ENCODE measurements around the gene KMT2D.

KMT2D gene

DNA sequence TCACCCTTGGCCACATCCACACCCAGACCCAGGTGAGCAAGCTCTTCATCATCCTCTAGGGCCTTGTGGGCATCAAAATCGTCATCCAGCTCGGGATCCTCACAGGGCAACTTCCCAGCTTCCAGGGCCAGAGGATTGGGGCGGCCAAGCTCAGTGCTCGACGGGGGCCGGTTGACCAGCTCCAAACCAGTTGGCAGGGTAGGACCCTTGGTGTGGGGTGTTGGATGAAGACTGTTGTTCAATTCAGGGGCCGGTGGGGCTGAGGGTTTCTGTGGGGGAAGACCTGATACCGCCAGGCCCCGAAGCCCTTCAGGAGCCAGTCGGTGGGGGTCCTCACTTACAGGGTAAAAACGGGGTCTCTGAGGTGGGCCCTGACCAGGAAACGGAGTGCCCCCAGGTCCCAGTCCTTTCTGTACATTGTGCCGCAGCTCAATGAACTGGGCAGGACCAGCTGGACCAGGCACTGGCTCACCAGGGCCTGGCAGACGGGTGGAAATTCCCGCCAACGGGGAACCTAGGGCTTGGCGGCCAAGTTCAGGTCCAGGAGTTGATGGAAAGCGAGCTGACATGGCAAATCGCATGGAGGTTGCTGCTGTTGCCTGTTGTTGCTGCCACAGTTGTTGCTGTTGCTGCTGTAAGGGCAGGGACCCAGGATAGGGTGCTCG lies 22.2 kb downstream of the KMT2D start:
- in situ Hi-C loops (cut with MboI; ENCODE audit: low sequenced_read_pairs) = no loop called here

DNA sequence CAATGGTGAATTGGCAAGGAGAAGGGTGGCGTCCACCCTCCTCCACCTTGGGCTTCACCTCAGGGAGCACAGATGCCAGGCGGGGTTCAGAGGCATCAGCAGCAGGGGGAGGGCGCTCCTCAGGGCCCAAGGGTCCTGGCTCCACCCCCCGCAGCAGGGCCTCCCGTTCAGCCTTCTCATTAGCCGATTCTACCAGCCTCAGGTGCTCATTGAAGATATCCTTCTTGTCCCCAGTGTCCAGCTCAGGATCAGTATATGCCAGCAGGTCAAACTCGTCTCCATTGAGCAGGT lies 22.7 kb downstream of the KMT2D start:
- in situ Hi-C loops (cut with MboI; ENCODE audit: low sequenced_read_pairs) = no loop called here

- in situ Hi-C loops (cut with MboI; ENCODE audit: low sequenced_read_pairs) = no loop called here
These were observed 23.3 kb downstream of the KMT2D start for GRCh38 chr12:49037111-49037946.

DNA sequence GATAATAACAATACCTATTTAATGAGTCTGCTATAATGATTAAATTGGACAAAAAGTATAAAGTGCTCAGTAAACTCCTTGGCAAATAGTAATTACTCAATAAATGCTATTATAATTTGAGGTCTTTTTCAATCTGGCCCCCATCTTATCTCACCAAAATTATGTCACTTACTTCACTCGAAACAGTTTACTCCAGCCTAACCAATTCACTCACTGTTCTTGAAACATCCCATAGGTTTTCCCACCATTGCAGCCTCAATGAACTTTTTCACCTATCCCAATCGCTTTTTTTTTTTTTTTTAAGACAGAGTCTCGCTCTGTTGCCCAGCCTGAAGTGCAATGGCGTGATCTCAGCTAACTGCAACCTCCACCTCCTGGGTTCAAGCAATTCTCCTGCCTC lies 24.6 kb downstream of the KMT2D start:
- in situ Hi-C loops (cut with MboI; ENCODE audit: low sequenced_read_pairs) = no loop called here

DNA sequence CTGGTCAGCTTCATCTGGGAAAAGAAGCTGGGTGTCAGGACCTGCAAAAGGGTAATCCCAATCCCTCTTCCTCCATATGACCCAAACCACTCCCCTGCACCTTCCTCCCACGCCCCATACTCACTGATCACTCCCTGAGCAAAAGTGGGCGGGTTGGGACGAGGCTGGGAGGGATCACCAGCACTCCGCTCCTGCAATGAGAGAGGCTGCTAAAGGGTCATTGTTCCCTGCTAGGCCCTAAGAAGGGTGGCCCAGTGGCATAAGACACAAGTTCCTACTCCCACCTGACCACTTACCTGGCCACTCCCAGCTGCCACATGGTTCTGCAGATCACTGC lies 26.3 kb downstream of the KMT2D start:
- in situ Hi-C loops (cut with MboI; ENCODE audit: low sequenced_read_pairs) = no loop called here

DNA sequence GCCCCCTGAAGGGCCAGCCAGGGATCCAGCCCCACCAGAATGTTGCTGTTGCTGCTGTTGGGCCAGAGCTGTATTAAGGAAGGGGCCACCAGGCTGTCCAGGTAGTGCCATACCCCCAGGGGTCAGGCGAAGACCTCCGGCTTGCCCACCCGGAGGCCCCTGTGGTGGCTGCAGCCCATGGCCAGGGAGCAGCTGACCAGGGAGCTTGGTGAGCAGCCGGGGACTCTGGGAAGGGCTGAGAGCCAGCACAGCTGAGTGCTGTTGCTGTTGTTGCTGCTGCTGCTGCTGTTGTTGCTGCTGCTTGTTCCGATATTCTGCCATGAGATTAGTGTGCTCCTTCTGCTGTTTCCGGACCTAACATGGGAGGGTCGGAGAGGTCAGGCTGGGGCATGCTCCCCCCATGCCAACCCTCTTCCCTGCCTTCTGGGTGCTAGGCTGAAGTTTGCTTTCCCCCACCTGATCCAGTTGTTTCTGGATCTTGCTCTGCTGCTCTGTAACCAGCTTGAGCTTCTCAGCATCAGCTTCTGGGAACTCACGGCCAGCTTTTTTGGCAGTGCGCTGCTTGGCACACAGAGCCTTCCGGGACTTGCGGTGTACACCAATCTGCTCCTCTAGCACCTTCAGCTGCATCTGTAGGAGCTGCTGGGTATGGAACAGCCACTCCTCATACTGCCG lies 26.8 kb downstream of the KMT2D start:
- in situ Hi-C loops (cut with MboI; ENCODE audit: low sequenced_read_pairs) = no loop called here

- in situ Hi-C loops (cut with MboI; ENCODE audit: low sequenced_read_pairs) = no loop called here
These were observed 27.7 kb downstream of the KMT2D start for GRCh38 chr12:49032679-49033447.

- in situ Hi-C loops (cut with MboI; ENCODE audit: low sequenced_read_pairs) = no loop called here
These were observed 28.3 kb downstream of the KMT2D start for GRCh38 chr12:49032276-49032675.

DNA sequence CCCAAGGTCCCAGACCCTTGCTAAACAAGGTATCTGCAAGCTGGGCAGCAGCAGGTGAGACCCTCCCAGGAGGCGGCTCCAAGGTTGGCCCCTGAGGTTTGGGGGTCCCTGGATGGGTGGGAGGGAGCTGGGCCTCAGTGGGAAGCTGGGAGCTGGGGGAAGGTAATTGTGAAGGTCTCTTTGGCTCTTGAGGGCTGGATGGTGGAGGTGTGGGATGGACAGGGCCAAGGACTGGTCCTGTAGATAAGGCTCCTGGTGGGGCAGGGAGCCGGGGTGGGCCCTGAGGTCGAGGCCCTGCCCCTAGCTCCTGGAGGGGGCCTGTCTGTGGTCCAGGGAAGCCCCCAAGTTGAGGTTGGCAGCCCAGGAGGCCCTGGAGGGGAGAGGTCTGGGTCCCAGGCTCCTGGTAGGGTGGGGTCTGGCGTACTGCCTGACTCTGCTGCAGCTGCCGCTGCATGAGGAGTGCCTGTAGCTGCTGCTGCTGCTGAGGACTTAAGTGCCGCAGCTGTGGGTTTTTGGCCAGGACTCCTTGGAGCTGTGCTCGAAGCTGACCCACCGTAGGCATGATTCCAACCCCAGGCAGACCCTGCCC lies 28.9 kb downstream of the KMT2D start:
- in situ Hi-C loops (cut with MboI; ENCODE audit: low sequenced_read_pairs) = no loop called here

GRCh38 chr12:49030714-49031572 lies 29.7 kb downstream of the KMT2D start:
- in situ Hi-C loops (cut with MboI; ENCODE audit: low sequenced_read_pairs) = no loop called here

GRCh38 chr12:49030119-49030518 lies 30.5 kb downstream of the KMT2D start:
- in situ Hi-C loops (cut with MboI; ENCODE audit: low sequenced_read_pairs) = no loop called here

- in situ Hi-C loops (cut with MboI; ENCODE audit: low sequenced_read_pairs) = no loop called here
These were observed 31.8 kb downstream of the KMT2D start for GRCh38 chr12:49028666-49029275.

GRCh38 chr12:49027846-49028555 lies 32.6 kb downstream of the KMT2D start:
- in situ Hi-C loops (cut with MboI; ENCODE audit: low sequenced_read_pairs) = no loop called here

GRCh38 chr12:49026678-49027480 lies 33.7 kb downstream of the KMT2D start:
- in situ Hi-C loops (cut with MboI; ENCODE audit: low sequenced_read_pairs) = no loop called here

DNA sequence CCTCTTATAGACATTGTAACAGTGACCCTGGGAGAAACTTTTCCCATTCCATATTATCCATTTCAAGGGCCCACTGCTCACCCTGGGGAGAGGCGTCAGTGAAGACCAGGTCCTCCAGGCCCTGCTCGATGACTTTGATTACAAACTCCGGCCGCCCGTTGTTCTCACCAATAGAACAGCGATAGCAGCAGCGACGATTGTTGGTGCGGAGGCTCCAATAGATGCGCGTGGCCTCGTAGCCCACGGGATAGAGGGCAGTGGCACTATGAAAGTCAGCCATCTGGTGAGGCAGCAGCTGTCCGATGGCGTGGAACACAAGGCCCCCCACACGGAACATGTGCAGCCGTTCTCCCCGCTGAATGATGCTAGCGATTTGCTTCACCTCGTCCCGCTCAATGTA lies 34.5 kb downstream of the KMT2D start:
- in situ Hi-C loops (cut with MboI; ENCODE audit: low sequenced_read_pairs) = no loop called here

GRCh38 chr12:49025463-49025862 lies 35.1 kb downstream of the KMT2D start:
- in situ Hi-C loops (cut with MboI; ENCODE audit: low sequenced_read_pairs) = no loop called here

DNA sequence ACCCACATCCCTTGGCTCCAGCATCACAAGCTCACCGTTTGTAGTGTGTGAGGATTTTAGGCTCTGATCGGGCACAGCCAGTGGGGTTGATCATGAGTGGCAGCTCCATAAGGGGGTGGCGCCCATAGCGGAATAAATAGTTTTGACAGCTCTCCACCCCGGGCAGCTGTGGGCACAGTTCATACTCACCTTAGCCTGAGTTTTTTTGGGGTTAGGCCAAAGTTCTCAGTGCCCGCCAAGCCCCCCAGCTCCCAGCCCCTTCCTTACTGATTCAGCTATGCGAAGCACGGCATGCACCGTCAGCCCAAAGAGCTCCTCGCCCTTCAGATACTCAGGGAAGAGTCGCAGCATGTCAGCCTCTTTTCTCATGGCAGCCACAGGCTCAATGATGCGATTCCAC lies 36.1 kb downstream of the KMT2D start:
- in situ Hi-C loops (cut with MboI; ENCODE audit: low sequenced_read_pairs) = no loop called here

- in situ Hi-C loops (cut with MboI; ENCODE audit: low sequenced_read_pairs) = no loop called here
These were observed 36.8 kb downstream of the KMT2D start for GRCh38 chr12:49023812-49024211.
